ENCODE results near the gene KRT2. TPM values are rescaled to one million over a fixed set of nuclear protein-coding genes. Genes with fewer than 3 reads are reported as not detected.

KRT2 gene
- total and polyA plus RNA-seq, 12 donors: not detected

DNA sequence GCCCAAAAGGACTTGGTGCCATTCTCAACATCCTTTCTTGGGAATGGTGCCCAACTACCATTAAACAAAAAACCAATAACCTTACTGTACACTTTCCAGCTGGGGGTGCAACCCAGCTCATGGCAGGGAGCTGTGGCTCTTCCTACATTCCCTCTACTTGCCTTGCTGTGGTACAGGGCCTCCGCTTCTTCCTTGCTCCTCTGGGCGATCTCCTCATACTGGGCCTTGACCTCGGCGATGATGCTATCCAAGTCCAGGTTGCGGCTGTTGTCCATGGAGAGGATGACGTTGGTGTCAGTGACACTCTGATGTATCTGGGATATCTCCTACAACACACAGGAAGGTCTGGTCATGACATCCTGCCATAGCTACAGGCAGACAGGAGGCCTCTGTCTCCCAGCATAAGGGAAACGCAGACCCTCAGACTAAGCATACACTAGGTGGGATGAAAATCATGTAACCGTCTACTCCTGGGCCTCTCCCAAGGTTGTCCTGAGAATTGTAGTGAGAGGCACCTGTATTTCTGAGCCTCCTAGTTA lies 3.9 kb downstream of the KRT2 start:
- no peak overlapping the region for H3K4me3 ChIP-seq
- ATAC-seq (no peak), DNase-seq (no peak)
- intact Hi-C loops (cut with DNase I): no loop called here
- no peaks in the 10 kb centered on the region for H3K36me3 ChIP-seq
- TF ChIP-seq, protein P1, sequence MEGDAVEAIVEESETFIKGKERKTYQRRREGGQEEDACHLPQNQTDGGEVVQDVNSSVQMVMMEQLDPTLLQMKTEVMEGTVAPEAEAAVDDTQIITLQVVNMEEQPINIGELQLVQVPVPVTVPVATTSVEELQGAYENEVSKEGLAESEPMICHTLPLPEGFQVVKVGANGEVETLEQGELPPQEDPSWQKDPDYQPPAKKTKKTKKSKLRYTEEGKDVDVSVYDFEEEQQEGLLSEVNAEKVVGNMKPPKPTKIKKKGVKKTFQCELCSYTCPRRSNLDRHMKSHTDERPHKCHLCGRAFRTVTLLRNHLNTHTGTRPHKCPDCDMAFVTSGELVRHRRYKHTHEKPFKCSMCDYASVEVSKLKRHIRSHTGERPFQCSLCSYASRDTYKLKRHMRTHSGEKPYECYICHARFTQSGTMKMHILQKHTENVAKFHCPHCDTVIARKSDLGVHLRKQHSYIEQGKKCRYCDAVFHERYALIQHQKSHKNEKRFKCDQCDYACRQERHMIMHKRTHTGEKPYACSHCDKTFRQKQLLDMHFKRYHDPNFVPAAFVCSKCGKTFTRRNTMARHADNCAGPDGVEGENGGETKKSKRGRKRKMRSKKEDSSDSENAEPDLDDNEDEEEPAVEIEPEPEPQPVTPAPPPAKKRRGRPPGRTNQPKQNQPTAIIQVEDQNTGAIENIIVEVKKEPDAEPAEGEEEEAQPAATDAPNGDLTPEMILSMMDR (IDR thresholded peaks at IDR 0.05): no peak
- WGBS, 2 donors: 91 to 94% methylated on average over 8 of the region's 8 CpGs
- no peaks in the 10 kb centered on the region for H3K4me1 ChIP-seq
- H3K27me3 ChIP-seq: peaks cover 0 to 29% (median 8%) of the 10 kb centered on the region in 7 donors
- no peaks in the 10 kb centered on the region for H3K9me3 ChIP-seq
- H3K27ac ChIP-seq: no peak overlapping the region

DNA sequence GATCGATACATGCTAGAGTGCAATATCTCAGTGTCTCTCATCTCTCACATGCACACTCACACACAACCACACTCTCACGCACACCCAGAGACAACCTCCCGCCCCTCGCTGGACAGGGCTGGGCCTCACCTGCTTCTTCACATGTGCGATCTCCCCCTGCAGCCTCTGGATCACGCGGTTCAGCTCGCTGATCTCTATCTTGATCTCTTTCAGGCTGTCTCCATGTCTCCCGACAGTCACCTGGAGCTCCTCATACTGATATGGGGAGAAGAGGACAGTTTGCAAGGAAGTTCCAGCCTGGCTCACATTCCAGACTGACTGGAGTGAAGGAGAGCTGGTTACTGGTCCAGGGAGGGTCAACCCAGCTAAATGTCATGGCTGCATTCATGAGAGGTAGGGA lies 4.4 kb downstream of the KRT2 start:
- DNase-seq: no peak
- 85 to 89% methylated on average over 9 of the region's 9 CpGs for WGBS, 2 donors
- H3K9me3 ChIP-seq: no peaks in the 10 kb centered on the region
- no peak for ATAC-seq
- no peaks in the 10 kb centered on the region for H3K4me1 ChIP-seq
- H3K27me3 ChIP-seq: peaks cover 0 to 29% (median 10%) of the 10 kb centered on the region in 7 donors
- intact Hi-C loops (cut with DNase I): no loop called here
- no peak overlapping the region for H3K4me3 ChIP-seq
- no peak overlapping the region for H3K27ac ChIP-seq
- TF ChIP-seq, protein P1 (IDR thresholded peaks at IDR 0.05): no peak
- H3K36me3 ChIP-seq: no peaks in the 10 kb centered on the region

DNA sequence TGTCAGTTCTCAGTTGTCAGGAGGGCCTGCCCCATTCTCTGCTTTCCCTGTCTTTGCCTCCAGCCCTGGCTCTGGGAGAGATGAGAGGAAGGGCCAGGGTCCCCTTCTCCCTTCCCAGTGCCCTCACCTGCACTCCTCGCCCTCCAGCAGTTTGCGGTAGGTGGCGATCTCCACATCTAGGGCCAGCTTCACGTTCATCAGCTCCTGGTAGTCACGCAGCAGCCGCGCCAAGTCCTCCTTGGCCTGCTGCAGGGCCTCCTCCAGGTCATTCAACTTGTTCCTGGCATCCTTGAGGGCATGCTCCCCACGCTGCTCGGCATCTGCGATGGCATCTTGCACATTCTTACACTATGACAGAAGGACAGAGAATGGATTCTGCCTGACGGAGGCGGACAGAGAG lies 5.4 kb downstream of the KRT2 start:
- Histone ChIP-seq H3K9me3 (no peaks in the 10 kb centered on the region), H3K4me3 (no peak overlapping the region), H3K27me3 (peaks cover 0 to 35% (median 7%) of the 10 kb centered on the region in 7 donors), H3K27ac (no peak overlapping the region), H3K36me3 (no peaks in the 10 kb centered on the region), H3K4me1 (no peaks in the 10 kb centered on the region)
- ATAC-seq (no peak), DNase-seq (no peak)
- intact Hi-C loops (cut with DNase I): no loop called here
- 82% methylated on average over 12 of the region's 12 CpGs for WGBS, 2 donors
- TF ChIP-seq, protein P1 (IDR thresholded peaks at IDR 0.05): no peak

DNA sequence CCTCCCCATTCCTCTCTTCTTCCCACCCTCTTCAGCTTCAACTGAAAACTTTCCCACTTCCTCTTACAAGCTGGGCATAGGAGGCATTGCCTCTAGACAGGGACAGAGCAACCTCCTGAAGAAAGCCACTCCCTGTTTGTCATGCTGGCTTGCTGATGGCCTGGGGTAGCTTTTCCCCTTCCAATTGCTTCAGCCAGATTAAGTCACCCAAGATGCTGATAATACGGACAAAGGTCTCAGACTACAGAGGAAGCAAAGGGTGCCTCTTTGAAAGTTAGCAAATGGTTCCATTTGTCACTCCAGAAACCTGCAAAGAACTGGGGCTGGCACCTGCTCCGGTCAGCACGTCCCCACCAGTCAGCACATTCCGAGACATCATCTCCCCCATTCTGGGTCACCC lies 6.0 kb downstream of the KRT2 start:
- intact Hi-C loops (cut with DNase I): no loop called here
- 65 to 68% methylated on average over 4 of the region's 4 CpGs for WGBS, 2 donors

More for the DNA sequence above, 6.0 kb downstream of the KRT2 start:
- no peaks in the 10 kb centered on the region for H3K9me3 ChIP-seq
- ATAC-seq: no peak
- H3K27me3 ChIP-seq: peaks cover 0 to 39% (median 10%) of the 10 kb centered on the region in 7 donors
- H3K4me1 ChIP-seq: no peaks in the 10 kb centered on the region
- TF ChIP-seq, protein P1 (IDR thresholded peaks at IDR 0.05): no peak
- peak overlapping the region in 1 of 10 donors; percentile 44 for H3K27ac ChIP-seq
- H3K36me3 ChIP-seq: no peaks in the 10 kb centered on the region
- no peak overlapping the region for H3K4me3 ChIP-seq
- DNase-seq: no peak
